ENCODE data around the gene TEC. TPM values are rescaled to one million over a fixed set of nuclear protein-coding genes. Genes with fewer than 3 reads are reported as not detected.

Gene TEC
- polyA plus RNA-seq, 1 of the 3 experiments (the other 2 are of a cell fraction), result 0.85 TPM

DNA sequence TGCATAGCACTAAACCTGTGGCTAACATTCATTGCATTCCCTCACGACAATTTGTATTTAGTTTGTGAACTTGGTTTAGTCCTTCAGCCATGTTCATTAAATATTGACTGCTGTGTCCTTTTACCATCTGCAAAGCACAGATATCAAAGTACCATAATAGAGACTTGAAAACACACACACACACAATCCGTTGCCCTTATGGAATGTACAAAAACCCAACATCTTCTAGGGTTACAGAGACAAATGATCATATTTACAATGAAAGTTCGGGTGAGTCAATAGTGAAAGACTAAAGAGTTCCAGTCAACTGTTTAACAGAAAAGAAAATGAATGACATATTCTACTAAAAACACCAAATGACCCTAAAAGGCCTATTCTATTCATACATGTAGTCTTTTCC, 84.8 kb downstream of the TEC start (continued):
- no peak for TF ChIP-seq EZH2phosphoT487 (IDR thresholded peaks at IDR 0.05; ENCODE audit: borderline replicate concordance, low read depth)
- TF ChIP-seq RFX5 (IDR thresholded peaks at IDR 0.05; ENCODE audit: low read length), result no peak
- no peak for TF ChIP-seq EP300 (IDR thresholded peaks at IDR 0.05; ENCODE audit: borderline replicate concordance in 1 of 2, low read depth in 1 of 2, low read length in 1 of 2)
- TF ChIP-seq, protein P1, sequence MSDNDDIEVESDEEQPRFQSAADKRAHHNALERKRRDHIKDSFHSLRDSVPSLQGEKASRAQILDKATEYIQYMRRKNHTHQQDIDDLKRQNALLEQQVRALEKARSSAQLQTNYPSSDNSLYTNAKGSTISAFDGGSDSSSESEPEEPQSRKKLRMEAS (IDR thresholded peaks at IDR 0.05; ENCODE audit: low read depth), result no peak
- no peak for TF ChIP-seq NFIC (IDR thresholded peaks at IDR 0.05; ENCODE audit: borderline replicate concordance)
- TF ChIP-seq MEF2A (IDR thresholded peaks at IDR 0.05; ENCODE audit: borderline replicate concordance, low read depth), result no peak
- TF ChIP-seq CHD2 (IDR thresholded peaks at IDR 0.05; ENCODE audit: low read length, partially characterized antibody), result no peak
- no peak for TF ChIP-seq TCF12 (IDR thresholded peaks at IDR 0.05)
- TF ChIP-seq FOSL2 (IDR thresholded peaks at IDR 0.05; ENCODE audit: borderline replicate concordance, low read depth), result no peak

DNA sequence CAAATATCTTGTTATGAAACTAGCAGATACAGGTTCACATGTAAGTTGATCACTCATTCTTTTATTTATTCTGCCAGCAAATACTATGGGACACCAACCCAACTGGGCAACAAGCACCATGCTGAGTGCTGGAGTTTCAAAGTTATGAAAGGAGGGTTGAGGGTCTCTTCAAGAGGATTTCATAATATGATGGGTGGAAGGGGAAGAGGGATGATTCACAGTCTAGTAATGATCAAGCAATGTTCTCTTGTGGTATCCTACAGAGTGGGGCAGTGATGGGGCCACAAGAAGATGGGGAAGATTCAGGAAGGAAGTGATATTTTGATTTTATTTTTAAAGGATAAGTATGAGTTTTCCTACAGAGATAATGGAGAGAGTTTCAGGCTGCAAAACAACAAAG, 89.4 kb downstream of the TEC start:
- H3K27me3 ChIP-seq (ENCODE audit: insufficient read depth), result no peaks in the 10 kb centered on the region
- DNase-seq, result no peak
- H3K4me1 ChIP-seq (ENCODE audit: control insufficient read depth in 1 of 2, insufficient read depth in 2 of 2, low read depth in 1 of 2, low read length in 1 of 2), result no peaks in the 10 kb centered on the region
- no peaks in the 10 kb centered on the region for H3K9me2 ChIP-seq
- no peaks in the 10 kb centered on the region for H3K9me3 ChIP-seq
- no peak overlapping the region for H3K9ac ChIP-seq
- H3K27ac ChIP-seq (ENCODE audit: low read depth in 2 of 2, low read length in 1 of 2), result no peak overlapping the region
- CTCF ChIA-PET, result no interaction called here
- TF ChIP-seq, protein P1 (IDR thresholded peaks at IDR 0.05; ENCODE audit: low read depth), result no peak
- TF ChIP-seq MEF2A (IDR thresholded peaks at IDR 0.05; ENCODE audit: borderline replicate concordance, low read depth) (no peak), JUND (IDR thresholded peaks at IDR 0.05) (no peak), RXRA (IDR thresholded peaks at IDR 0.05; ENCODE audit: borderline replicate concordance, low read depth) (no peak), POLR2AphosphoS5 (IDR thresholded peaks at IDR 0.05; ENCODE audit: low read depth, low read length) (no peak), NRF1 (IDR thresholded peaks at IDR 0.05; ENCODE audit: low read depth, low read length) (no peak), GABPA (IDR thresholded peaks at IDR 0.05; ENCODE audit: low read depth) (no peak), SIN3A (IDR thresholded peaks at IDR 0.05; ENCODE audit: borderline replicate concordance, low read depth, low read length) (no peak), EP300 (IDR thresholded peaks at IDR 0.05; ENCODE audit: borderline replicate concordance in 1 of 2, low read depth in 1 of 2, low read length in 1 of 2) (no peak), FOXM1 (IDR thresholded peaks at IDR 0.05; ENCODE audit: low read depth) (no peak), RFX5 (IDR thresholded peaks at IDR 0.05; ENCODE audit: low read length) (no peak), GATA2 (CRISPR knock-in tag; IDR thresholded peaks at IDR 0.05) (no peak), NFIC (IDR thresholded peaks at IDR 0.05; ENCODE audit: borderline replicate concordance) (no peak), TAF1 (IDR thresholded peaks at IDR 0.05; ENCODE audit: borderline replicate concordance, low read depth, low read length) (no peak), YY1 (IDR thresholded peaks at IDR 0.05; ENCODE audit: low read depth) (no peak)
- TF ChIP-seq, protein P2, sequence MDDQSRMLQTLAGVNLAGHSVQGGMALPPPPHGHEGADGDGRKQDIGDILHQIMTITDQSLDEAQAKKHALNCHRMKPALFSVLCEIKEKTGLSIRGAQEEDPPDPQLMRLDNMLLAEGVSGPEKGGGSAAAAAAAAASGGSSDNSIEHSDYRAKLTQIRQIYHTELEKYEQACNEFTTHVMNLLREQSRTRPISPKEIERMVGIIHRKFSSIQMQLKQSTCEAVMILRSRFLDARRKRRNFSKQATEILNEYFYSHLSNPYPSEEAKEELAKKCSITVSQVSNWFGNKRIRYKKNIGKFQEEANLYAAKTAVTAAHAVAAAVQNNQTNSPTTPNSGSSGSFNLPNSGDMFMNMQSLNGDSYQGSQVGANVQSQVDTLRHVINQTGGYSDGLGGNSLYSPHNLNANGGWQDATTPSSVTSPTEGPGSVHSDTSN (IDR thresholded peaks at IDR 0.05), result no peak
- TF ChIP-seq, protein P3, sequence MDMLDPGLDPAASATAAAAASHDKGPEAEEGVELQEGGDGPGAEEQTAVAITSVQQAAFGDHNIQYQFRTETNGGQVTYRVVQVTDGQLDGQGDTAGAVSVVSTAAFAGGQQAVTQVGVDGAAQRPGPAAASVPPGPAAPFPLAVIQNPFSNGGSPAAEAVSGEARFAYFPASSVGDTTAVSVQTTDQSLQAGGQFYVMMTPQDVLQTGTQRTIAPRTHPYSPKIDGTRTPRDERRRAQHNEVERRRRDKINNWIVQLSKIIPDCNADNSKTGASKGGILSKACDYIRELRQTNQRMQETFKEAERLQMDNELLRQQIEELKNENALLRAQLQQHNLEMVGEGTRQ (IDR thresholded peaks at IDR 0.05; ENCODE audit: borderline replicate concordance, low read depth, low read length), result no peak
- TF ChIP-seq, protein P4, sequence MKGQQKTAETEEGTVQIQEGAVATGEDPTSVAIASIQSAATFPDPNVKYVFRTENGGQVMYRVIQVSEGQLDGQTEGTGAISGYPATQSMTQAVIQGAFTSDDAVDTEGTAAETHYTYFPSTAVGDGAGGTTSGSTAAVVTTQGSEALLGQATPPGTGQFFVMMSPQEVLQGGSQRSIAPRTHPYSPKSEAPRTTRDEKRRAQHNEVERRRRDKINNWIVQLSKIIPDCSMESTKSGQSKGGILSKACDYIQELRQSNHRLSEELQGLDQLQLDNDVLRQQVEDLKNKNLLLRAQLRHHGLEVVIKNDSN (IDR thresholded peaks at IDR 0.05; ENCODE audit: borderline replicate concordance, low read depth), result no peak
- TF ChIP-seq, protein P5, sequence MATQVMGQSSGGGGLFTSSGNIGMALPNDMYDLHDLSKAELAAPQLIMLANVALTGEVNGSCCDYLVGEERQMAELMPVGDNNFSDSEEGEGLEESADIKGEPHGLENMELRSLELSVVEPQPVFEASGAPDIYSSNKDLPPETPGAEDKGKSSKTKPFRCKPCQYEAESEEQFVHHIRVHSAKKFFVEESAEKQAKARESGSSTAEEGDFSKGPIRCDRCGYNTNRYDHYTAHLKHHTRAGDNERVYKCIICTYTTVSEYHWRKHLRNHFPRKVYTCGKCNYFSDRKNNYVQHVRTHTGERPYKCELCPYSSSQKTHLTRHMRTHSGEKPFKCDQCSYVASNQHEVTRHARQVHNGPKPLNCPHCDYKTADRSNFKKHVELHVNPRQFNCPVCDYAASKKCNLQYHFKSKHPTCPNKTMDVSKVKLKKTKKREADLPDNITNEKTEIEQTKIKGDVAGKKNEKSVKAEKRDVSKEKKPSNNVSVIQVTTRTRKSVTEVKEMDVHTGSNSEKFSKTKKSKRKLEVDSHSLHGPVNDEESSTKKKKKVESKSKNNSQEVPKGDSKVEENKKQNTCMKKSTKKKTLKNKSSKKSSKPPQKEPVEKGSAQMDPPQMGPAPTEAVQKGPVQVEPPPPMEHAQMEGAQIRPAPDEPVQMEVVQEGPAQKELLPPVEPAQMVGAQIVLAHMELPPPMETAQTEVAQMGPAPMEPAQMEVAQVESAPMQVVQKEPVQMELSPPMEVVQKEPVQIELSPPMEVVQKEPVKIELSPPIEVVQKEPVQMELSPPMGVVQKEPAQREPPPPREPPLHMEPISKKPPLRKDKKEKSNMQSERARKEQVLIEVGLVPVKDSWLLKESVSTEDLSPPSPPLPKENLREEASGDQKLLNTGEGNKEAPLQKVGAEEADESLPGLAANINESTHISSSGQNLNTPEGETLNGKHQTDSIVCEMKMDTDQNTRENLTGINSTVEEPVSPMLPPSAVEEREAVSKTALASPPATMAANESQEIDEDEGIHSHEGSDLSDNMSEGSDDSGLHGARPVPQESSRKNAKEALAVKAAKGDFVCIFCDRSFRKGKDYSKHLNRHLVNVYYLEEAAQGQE (IDR thresholded peaks at IDR 0.05; ENCODE audit: low read depth, low read length), result no peak
- POLR2A ChIA-PET, result no interaction called here
- no peaks in the 10 kb centered on the region for H3K36me3 ChIP-seq (replicated peaks in 1 of 2; ENCODE audit: control insufficient read depth in 1 of 2, insufficient read depth in 2 of 2, low read length in 1 of 2)
- no peaks in the 10 kb centered on the region for H3K79me2 ChIP-seq (ENCODE audit: insufficient read depth)
- no peaks in the 10 kb centered on the region for H3F3A ChIP-seq (replicated peaks; ENCODE audit: insufficient read depth)
- no peak overlapping the region for H2AFZ ChIP-seq (ENCODE audit: low read depth)
- H4K20me1 ChIP-seq (ENCODE audit: insufficient read depth), result no peaks in the 10 kb centered on the region
- no peak overlapping the region for H3K4me3 ChIP-seq (ENCODE audit: low read depth in 2 of 2, low read length in 1 of 2)
- no peak overlapping the region for H3K4me2 ChIP-seq

Measured in SK-N-SH (cell line).